Stimulated activated CD4-positive, alpha-beta T cell treated with anti-CD3 and anti-CD28 coated beads, Interleukin-2, amount 100 ng/mL, for 24 hours (primary cell): ENCODE data around the gene TMEM131.
"Not testable (repeated sequence)": the region's sequence is repeated elsewhere in the genome, so short reads cannot be mapped to it uniquely, and the experiment has no call there.

Experiments
- DNase-seq, 2 donors: peaks; one replicate each; pipeline ENCODE4 v3.0.0-alpha.2; 2020

TMEM131 gene

DNA sequence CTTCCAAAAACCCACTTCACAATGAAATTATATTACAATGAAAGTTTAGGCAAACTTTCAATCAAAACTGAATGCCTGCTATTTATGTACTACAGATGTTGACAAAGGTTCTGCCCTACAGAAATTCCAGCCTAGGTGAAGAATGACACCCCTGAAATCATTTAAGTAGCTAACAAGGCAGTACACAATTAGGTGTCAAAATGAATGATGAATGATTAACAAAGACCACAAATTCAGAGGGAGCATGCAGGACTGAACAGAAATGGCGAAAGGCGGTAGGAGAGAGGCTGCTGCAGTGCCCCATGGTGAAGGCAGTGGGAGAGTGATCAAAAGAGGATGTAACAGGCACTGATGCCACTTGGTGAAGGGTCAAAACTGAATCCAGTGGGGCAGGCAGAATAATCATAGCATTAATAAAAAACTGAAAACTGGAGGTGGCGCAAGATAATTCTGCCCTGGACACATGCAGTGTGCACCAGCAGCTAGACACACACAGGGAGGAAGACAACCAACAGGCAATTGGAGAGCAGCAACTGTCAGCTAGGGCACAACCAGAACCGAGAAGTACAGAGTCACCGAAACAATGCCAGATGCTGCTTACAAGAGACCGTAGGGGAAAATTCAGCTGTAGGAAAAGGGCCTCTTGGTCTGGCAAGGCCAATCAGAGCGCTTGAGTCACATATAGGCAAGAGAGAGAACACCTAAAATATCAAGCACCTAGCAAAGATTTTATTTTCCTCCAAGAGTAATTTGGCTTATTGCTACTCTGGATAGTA is 4.5 kb downstream of the TMEM131 start:
- no peak for DNase-seq

DNA sequence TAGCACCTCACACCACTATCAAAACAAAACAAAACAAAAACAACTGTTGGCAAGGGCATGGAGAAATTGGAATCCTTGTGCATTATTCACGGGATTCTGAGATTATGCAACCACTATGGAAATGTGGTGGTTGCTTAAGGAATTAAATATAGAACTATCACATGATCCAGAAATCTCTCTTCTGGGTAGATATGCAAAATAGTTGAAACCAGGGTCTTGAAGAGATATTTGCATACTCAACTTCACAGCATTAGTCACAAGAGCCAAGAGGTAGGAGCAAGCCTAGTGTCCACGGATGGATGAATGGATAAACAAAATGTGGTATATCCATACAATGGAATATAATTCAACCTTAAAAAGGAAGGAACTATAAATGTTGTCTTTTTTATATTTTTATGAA is 7.0 kb downstream of the TMEM131 start:
- DNase-seq: no peak

DNA sequence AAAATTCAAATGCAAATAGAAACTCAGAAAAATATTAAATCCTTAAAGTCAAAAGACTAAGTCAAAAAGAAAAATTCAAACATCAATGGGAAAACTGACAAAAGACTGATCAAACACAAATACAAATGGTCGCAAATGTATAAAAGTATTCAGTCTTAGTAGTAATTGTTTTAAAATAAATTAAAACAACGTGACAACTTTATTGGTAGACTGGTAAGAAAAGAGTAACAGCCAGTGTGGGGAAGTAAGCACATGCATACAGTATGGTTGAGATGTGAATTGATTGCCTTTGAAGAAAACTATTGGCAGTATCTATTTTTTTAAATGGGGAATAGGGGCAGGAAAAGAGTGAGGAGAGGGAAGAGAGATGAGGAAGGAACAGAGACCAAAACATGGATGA is 9.8 kb downstream of the TMEM131 start:
- no peak for DNase-seq

DNA sequence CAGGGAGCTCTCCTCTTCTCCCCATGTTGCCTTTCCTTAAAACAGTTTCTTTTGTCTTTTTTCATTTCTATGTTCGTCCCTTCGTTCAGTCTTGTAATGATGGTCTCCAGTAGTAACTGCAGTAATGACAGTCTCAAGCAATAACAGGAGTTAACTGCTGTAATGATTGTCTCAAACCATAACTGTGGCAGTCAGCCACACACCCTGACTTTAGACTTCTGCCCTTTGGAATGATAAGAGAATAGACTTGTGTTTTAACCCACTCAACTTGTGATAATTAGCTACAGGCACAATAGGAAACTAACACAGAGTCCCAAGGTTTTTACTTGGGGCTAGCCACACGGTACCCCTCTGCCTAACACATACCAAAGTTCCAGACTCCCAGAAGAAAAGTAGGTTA is 12.1 kb downstream of the TMEM131 start:
- no peak for DNase-seq

DNA sequence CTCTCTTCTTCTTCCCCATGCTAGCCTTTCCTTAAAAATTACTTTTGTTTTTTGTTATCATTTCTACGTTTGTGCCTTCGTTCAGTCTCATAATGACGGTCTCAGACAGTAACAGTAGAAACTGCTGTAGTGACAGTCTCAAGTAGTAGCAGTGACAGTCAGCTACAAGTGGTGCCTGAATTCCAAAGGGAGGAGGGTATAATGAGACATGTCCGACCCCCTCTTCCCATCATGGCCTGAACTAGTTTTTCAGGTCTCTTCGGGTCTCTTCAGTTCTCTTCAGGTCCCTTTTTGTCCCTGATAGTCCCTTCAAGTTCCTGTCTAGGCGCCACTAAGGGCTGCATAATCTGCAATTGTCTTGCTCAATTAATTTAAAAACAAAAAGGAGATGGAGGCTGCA is 12.6 kb downstream of the TMEM131 start:
- no peak for DNase-seq

DNA sequence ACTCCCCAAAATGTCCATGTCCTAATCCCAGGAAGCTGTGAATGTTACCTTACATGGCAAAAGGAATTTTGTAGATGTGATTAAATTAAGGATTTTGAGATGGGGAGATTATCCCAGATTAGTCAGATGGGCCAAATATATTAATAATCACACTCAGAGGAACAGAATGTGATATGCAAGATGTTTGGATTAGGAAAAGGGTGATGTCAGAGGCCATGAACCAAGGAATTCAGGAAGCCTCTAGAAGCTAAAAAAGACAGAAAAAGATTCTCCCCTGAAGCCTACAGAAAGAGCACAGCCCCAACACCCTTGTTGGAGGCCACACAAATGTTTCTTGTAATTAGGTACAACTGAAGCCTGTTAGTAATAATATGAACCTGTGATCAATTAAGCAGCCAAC is 13.1 kb downstream of the TMEM131 start:
- DNase-seq: no peak

DNA sequence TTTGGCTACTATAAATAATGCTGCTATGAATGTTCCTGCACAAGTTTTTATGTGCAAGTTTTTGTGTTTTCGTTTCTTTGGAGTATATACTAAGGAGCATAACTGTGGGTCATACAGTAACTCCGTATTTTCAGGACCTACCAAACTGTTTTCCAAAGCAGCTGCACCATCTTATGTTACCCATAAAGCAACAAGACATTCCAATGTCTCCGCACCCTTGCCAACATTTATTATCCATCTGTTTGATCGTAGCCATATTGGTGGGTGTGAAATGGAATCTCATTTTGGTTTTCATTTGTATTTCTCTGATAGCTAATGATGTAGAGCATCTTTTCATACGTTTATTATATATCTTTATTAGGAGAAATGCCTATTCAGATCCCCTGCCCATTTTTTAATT is 13.8 kb downstream of the TMEM131 start:
- DNase-seq: no peak

DNA sequence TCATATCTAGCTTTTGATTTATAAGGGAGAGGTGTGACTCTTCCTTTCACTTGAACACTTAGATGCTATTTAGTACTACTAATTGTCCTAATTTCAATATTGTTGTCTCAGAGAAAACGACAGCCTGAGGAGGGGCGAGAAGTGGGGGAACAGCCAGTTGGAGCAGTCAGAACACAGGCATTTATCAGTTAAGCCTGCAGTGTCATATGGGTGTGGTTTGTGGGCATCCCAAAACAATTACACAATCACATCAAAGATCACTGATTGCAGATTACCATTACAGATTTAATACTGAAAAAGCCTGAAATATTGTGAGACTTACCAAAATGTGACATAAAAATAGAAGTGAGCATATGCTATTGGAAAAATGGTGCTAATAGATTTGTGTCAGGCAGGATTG is 15.8 kb downstream of the TMEM131 start:
- DNase-seq: no peak

DNA sequence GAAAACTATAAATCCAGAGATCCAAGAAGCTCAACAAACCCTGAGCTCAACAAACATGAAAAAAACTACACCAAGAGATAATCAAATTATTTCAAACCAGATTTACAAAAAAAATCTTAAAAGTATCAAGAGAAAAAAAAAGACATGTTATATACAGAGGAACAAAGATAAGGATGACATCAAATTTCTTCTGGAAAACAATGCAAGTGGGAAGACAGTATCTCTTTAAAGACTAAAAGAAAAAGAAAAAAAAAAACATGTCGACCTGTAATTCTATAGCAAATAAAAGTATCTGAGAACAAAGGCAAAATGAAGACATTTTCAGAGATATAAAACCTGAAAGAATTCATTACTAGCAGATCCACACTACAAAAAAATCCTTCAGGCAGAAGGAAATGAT is 21.3 kb downstream of the TMEM131 start:
- DNase-seq: no peak

DNA sequence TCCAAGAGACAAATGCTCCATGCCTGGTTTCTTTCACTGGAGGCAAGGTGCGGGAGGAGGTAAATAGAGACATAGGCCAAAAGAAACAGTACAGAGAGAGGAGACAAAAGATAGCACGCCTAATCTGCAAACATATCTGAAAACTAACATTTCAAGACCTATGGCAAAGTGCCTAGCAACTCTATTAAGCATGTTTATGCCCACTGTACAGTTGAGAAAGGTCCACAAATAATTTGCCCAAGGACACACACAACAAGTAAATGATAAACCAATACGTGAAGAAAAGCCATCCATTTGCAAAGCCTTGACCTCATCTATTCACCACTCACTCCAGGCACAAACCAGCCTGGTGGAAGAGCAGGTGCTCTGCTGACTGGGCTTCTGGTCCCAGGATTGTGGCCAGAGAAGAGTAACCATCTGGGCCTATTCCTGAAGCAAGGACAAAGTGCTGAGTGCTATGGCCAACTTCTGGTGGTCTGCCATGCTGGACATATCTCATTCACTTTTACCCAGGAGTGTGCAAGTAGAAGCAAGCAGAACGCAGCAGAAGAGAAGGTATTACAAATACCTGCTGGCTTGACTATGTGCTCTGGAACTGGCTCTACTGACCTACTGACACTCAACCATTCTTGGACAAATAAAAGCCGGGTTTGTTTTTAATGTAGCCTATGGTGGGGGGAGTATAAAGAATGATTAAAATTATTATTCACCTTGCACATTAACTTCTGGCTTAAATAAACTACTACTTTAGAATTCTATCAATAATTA is 25.3 kb downstream of the TMEM131 start:
- no peak for DNase-seq

DNA sequence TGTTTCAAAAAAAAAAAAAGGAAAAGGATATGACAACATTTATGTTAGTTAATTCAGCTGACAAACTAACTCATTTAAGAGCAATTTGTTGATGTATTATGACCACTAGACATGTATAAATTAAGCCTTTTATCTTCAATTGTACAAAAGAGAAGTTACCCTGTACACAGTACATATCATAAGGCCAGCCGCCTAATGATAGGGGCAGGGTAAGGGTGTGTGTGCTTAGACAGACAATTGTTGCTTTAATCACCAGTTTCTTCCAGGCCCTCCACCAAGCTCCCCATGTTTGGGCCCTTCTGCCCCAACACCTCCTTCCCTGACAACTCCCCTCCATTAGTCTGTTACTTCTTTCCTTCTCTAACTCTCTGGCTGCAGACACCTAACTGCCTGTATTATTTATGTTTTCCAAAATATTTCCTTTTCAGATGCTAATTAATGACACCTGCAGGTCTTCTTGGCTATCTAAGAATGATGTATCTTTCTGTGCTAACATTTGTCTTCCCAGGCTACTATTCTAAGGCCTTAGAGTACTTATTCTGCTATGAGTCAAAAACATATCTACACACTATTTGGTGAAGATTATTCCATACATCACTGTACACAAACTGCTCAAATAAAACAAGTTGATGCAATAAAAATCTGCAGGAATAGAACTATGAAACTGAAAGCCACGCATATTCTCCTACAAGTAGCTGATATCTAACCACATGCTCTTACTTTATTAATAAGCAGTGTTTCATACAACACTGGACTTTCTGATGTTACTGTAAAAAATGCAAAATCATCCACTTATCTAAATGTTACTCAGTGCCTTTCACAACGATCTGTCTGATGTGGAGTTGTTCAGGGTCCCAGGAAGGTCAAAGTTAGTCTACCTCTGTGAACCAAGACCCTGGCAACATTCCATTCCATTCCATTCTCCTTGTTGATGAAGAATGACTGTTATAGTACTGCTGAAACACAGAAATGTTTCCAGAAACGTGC is 26.4 kb downstream of the TMEM131 start:
- no peak for DNase-seq

DNA sequence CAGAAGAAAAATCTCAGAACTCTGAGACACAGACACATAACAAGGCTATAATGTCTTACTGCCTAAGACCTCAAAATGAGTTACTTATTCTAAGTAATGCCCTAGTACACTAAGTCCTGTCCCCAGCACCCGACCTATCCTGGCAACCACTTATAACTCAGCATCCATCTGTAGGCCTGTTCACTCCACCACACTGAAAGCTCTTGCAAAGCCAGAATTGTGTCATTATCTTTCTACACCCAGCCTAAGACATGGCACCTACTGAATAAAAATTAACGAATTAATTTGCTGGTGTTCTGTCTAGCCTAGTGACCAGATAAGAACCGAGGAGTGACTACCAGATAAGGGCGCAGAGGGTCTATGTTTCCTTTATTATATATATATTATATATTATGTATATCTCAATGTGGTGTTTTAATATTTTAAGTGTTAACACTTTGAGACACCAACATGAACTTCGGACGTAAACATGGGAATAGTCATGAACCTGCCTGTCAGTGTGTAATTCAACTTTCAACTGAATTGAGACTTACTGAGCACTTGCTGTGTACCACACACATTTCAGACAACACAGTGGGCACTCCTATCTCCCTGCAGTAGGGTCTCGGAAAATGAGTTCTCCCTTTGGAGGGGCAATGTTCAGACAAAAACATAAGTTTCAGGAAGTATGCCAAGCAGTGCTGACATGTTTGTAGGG is 27.7 kb downstream of the TMEM131 start:
- no peak for DNase-seq

DNA sequence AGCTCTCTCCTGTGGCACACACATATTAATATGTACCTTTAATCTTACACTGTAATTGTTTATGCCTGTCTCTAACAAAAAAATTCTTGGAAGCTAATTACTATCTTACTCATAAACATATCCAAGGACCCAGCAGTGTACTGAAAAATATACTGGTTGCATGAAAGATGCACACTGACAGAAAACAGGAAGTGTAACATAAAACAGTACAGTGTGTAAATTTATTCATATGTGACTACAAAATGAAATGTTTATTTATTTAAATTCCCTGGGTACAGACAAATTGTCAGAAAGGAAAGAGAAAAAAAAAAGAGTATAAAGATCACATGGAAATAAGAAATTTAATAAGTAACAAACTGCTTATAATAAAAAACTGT is 28.5 kb downstream of the TMEM131 start:
- no peak for DNase-seq

DNA sequence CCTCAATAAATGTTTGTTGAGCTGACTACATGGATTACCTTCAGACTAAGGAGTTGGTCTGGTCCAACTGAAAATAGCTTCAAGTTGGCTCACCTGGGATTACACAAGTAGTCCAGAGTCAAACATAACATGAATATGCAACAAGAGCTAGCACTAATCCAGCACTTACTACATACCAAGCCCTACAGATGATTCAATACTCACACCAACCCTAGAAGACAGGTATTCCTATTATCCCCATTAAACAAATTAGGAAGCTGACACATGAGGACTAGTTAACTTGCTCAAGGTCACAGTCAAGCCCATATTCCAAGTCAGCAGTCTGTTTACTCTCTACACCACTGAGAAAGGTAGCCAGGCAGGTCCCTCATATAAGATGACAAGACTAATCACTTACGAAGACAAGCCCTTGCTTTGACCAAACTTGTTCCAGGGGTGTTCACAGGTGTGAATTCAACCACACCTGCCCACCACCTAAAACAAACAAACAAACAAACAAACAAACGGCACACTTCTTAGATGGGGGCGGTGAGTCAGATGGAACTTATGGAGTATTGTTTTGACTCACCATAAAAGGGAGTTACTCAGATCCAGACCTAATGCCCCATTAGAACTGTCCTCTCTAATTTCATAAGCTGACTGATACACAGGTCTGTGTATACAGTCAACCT is 29.1 kb downstream of the TMEM131 start:
- DNase-seq: no peak

DNA sequence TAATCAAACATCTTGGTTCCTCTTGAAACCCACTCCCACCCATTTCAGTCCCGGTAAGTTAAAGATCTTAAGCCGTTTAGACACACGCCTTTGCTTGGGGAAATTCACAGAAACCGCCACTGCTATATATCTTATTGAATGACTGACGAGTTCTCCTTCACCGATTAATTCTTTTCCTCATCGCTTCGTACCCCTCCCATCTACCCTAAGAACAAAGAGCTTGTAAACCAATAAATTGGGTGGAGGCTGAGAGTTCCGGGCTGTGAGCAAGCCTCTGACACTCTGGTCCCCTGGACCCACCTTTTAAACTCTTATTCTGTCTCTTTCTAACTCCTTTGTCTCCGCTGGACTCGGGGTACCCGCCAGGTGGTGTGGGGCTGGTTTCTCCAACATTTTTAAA is 30.6 kb downstream of the TMEM131 start:
- DNase-seq: no peak

DNA sequence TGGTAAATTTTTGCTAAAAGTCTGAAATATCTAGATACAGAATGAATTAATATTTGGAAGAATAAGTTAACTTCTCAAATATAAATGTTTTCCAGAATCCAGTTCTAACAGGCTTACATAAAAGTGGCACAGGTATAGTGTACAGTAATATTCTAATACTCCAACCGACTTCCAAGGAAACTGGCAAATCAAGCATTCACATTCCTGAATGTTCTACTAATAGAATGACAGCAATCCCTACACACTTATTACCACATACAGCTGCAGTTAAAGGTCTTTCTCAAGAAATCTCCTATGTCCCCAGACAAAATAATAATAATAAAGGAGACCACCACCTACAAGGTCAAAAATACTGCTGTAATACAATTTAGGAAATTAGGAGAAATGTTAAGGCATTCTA is 31.9 kb downstream of the TMEM131 start:
- DNase-seq: no peak

DNA sequence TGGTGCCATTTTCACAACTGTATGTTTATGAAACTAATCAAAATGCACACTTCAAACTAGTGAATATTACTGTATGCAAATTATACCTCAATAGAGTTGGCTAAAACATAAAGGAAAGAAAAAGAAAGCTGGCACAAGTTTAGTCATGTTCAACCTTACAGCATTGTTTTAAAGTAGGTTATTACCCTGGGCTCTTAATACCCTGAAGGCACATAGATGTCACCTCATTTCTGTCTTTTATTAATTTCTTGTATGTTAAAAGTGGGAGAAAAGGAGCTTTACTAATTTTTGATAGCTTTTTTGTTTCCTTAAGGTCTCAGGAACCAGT is 32.7 kb downstream of the TMEM131 start:
- DNase-seq: no peak

DNA sequence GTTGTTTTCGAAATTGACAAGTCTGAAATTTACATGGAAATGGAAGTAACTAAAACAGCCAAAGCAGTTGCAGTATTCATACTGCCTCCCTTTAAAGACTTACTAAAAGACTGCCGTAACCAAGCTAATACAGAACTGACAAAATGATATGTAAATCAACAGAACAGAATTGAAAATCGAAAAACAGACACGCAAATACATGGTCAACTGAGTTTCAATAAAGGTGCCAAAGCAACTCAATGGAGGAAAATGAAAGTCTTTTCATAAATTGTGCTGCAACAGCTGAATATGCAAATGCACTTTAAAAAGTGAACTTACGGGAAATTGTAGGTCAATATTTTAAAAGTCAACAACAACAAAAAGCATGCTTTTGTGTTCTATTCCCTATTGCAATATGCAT is 34.2 kb downstream of the TMEM131 start:
- DNase-seq: no peak

DNA sequence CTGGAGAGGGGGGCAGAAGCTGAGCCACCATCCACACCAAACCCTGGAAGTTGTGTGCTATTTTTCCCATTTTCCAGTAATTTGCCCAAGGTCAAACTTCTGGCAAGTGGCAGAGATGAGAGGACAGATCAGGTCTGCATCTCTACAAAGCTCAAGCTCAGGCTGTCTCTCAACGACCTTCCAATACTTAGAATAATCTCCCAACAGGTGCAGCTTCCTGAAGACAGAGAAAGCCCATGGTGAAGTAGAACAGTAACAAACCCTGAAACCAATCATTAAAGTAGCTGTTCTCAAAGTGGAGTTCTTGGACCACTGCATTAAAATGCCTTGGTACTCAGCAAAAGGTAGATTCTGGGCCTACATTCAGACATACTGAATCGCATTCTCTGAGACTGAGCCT is 37.6 kb downstream of the TMEM131 start:
- no peak for DNase-seq

DNA sequence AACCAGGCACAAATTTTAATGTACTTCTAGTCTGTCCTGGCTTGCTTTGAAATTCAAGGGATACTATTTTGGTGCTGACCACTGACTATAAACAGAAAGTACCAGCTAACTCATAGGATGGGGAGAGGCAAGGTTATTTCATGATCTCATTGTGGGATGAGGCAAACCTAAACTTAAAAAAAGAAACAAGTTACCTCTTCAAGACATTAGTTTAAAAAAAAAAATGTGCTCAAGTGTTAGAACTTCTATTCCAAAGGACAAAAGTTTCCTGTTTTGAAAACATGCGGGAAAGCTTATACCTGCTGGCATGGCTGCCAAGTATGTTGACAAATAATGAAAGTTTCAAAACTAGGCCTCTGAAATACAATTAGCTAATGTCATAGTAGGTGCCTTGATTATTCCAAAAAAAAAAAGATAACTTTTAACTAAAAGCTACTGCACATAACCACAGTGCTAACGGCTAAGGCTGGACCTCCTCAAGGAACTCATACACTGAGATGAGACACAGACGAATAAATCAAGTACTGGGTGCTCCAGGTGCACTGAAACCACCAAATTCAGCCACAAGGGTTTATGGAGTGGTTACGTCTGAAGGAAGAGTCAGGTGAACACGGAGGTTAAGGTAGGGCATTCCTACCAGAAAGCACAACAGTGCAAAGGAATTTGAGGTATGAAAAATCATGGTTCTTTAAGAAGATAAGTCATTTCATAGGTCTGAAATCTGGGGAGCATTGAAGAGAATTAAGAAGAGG is 38.1 kb downstream of the TMEM131 start:
- DNase-seq: no peak

DNA sequence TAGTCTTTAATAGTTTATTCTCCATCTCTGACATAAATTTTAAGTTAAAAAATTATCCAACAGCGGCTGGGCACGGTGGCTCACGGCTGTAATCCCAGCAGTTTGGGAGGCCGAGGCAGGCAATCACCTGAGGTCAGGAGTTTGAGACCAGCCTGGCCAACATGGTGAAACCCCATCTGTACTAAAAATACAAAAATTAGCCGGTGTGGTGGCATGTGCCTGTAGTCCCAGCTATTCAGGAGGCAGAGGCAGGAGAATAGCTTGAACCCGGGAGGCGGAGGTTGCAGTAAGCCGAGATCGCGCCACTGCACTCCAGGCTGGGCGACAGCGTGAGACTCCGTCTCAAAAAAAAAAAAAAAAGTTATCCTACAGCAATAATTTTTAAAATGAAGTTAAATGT is 39.0 kb downstream of the TMEM131 start:
- DNase-seq: not testable (repeated sequence)

DNA sequence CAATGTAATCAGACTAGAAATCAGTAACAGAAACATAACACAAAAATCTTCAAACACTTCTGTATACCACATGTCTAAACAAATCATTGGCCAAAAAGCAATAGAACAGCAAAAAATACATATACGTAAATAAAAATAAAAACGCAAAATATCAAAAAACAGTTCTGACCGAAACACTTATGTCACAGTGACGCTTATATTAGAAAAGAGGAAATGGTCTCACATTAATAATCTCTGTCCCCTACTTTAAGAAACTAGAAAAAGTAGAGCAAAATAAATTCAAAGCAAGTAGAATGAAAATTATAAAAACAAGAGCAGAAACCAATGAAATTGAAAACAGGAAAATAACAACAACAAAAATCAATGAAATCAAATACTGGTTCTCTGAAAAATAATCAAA is 41.9 kb downstream of the TMEM131 start:
- no peak for DNase-seq
